Jurkat, Clone E6-1 (cell line): ENCODE data around the gene ZNF423.

Experiments used
- DNase-seq: peaks from one replicate; pipeline ENCODE4 v3.0.0-alpha.2; 2011; ENCODE audit warnings: low read depth, low spot score
- H3K4me3 ChIP-seq: 2 replicates; pipeline ENCODE4 v1.5.1; 2011; ENCODE audit warnings: mild to moderate bottlenecking, low read length, control low read depth, moderate library complexity

The ZNF423 gene

GRCh38 chr16:49640581-49640980 is 215.3 kb downstream of the ZNF423 start:
- no peak for DNase-seq
- H3K4me3 ChIP-seq: no peak overlapping the region

DNA sequence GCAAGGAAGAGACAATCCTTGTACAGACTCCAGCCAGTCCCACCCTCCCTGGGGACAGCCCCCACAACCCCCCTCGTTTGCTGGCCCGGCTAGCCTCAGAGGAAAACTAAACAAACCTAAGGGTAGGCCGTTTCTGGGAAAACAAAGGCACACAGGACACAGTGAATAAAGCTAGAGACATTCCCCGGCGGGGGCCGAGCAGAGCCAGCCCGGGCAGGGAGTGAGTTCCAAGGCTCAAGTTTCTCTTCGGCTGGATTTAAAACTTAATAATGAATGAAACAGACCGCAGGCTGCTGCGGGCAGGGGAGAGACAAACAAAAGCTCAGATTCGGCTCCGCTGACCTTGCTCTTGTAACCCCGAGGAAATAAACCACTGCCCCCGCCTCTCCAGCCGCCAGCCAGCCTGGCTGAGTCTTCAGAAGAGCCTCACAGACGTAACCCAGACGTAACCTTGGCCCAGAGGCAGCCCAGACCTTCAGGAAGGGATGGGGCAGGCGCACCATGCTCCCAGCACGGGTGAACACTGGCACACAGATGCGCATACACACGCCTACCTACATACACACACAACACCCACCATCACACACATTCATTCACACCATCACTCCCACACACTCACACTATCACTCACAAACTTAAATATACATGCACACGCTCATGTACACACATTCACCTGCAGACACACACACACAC is 216.0 kb downstream of the ZNF423 start:
- H3K4me3 ChIP-seq: no peak overlapping the region
- DNase-seq: no peak

DNA sequence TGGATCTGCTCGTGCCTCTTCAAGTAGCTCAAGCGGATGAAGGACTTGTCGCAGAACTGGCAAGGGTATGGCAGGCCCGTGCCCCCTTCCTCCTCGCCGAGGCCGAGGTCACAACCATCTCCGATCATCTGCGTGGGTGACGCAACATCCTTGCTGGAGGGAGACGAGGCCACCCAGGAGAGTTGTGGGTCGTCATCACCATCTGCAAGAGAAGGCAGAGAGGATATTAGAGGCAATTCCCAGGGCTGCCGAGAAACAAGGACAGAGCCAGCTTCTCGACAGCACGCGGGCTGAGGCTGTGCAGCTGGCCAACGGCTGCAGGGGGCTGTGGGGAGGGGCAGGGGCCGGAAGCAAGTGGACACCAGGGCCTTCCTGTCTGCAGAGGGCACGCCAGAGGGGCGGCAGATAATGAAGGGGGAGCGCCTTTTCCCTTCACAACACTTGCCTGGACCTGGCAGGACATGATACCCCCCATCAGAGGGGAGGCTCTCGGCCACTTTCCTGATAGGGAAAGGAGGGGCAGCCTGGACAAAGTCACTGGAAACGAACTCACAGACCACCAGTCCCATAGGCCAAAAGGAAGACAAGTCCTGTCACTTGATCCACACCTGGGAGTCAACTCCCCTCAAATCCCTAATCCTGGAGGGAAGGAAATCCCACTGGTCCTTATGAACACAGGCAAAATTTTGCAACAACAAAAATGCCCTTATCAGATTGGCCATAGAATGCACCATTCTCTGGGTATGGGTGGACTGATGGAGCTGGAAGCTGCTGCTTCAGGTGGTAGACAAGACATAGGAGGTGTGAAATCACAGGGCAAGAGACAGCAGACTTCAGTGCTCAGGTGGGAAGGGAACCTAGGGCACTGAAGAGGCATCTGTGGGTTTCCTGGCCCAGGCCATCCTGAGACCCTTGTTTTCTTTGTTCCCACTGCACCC is 217.0 kb downstream of the ZNF423 start:
- H3K4me3 ChIP-seq: no peak overlapping the region
- DNase-seq: no peak

GRCh38 chr16:49637933-49638672 is 217.8 kb downstream of the ZNF423 start:
- H3K4me3 ChIP-seq: no peak overlapping the region

GRCh38 chr16:49637511-49637910 is 218.4 kb downstream of the ZNF423 start:
- no peak for DNase-seq
- H3K4me3 ChIP-seq: no peak overlapping the region

More at GRCh38 chr16:49637933-49638672, 217.8 kb downstream of the ZNF423 start:
- no peak for DNase-seq

DNA sequence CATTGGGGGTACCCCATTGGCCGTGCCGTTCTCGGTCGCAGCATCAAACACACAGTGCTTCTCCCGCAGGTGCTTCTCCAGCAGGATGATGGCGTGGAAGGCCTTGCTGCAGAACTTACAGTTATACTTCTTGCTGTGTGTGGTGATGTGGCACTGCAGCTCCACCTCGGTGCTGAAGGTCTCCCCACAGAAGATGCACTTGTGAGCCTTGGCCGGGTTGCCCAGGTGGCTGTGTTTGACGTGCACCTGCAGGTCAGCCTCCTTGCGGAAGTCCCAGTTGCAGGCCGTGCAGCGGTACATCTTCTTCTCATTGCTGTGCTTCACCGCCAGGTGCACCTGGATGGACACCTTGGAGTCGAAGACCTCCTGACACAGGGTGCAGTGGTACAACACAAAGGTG is 219.3 kb downstream of the ZNF423 start:
- no peak for DNase-seq
- no peak overlapping the region for H3K4me3 ChIP-seq

DNA sequence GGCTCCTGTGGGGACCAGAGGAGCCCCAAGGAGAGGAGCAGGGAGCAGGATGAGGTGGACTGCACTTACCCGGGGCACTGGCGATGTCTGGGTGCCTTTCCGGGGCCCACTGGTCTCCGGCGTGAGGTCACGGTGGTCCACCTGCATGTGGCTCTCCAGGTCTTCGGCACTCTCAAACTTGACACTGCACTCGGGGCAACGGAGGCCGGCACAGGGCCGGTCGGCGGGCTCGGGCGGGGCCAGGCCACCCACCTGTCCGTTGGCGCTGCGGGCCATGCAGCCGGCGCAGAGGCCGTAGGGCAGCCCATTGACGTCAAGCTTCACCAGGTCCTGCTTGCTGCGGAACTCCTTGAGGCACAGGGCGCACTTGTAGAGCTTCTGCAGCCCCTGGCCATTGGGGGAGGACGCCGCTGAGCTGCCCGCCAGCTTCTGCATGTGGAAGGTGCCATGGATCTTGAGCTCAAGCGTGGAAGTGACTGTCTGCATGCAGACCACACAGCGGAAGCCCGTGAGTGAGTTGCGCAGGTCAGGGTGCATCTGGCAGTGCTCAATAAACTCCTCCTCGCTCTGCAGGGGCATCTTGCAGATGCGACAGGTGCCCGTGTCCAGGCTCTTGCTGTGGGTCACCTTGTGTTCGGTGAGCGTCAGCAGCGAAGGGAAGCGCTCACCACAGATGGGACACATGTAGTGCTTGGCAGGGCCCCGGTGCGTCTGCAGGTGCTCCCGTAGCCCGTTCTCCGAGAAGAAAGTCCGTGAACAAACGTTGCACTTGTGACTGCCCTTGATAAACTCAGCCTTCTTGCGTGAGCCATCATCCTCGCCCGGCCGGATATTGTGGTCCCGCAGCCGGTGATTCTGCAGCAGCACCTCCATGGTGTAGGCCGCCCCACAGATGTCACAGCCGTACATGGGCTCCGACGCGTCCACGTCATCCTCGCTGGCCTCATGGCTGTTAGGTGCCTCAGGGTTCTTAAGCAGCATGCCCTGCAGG is 220.0 kb downstream of the ZNF423 start:
- DNase-seq: no peak
- no peak overlapping the region for H3K4me3 ChIP-seq

GRCh38 chr16:49635009-49635350 is 220.9 kb downstream of the ZNF423 start:
- DNase-seq: peak; percentile 75
- no peak overlapping the region for H3K4me3 ChIP-seq

DNA sequence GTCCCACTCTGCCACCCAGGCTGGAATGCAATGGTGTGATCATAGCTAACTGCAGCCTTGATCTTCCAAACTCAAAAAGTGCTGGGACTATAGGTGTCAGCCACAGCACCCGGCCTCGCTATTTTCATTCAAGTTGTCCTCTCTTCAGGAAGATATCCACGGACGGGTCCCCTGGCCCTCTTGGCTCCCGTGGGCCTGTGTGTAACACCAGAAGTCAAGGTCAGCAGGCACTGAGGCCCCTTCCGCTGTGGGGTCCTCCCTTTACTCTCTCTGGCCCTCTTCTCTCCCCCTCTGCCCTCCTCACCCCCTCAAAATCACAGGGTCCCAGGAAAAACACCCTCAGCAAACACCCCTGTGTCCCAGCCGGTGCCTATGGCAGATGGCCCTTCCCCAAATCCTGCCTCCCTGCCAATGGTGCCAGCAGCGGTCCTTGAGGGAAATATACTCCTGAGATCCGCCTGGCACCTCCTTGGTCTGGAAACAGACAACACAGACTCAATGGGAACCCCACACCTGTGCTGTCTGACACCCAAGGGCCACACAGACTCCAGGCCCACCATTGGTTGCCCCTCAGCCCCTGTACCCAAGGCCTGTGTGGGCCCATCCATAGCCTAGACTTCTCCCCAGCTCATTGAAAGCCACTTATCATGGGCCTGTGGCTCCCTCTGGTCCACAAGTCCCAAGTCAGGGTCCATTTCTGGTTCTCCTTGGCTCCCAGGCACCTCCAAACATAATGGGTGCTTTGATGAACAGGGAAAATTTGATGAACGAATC is 221.5 kb downstream of the ZNF423 start:
- DNase-seq: no peak
- H3K4me3 ChIP-seq: no peak overlapping the region

DNA sequence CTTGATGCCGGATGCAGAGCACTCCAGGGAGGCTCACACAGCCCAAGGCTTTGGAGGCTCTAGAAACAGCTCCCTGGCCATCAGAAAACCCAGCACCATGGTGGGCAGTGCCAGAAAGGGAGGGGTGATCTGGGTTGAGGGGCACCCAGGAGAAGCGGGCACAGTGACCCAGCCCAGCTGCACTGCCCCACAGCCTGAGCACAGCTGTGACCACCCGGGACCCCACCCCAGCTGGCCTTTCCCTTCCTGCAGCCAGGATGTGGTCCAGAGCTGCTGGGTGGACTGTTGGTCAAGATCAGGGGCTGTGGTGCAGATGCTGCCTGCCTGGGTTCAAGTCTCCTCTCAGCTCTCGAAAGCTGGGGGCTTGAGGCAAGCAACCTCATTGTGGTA is 223.1 kb downstream of the ZNF423 start:
- no peak for DNase-seq
- no peak overlapping the region for H3K4me3 ChIP-seq

- H3K4me3 ChIP-seq: no peak overlapping the region
- DNase-seq: no peak
Observed at GRCh38 chr16:49632086-49632794, 223.7 kb downstream of the ZNF423 start.

GRCh38 chr16:49631187-49632041 is 224.5 kb downstream of the ZNF423 start:
- no peak for DNase-seq
- no peak overlapping the region for H3K4me3 ChIP-seq

DNA sequence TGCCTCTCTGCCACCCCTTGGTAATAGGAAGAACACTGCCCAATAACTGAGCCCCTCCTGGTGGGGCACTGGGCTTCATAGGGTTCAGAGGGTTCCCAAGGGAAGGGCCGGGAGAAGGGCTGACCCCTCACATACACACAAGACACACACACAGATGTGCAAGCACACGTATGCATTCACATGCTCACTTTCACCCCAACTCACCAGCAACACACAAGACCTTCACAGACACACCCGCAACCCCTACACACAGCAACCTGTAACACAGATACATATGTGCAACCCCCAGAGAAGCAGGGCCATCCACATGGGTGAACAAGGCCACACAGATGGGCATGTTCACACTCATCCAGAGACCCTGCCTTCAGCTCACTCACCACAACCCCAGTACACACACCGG is 225.1 kb downstream of the ZNF423 start:
- no peak for DNase-seq

GRCh38 chr16:49629851-49630250 is 226.1 kb downstream of the ZNF423 start:
- DNase-seq: no peak
- no peak overlapping the region for H3K4me3 ChIP-seq

More for the DNA sequence above, 225.1 kb downstream of the ZNF423 start:
- no peak overlapping the region for H3K4me3 ChIP-seq

DNA sequence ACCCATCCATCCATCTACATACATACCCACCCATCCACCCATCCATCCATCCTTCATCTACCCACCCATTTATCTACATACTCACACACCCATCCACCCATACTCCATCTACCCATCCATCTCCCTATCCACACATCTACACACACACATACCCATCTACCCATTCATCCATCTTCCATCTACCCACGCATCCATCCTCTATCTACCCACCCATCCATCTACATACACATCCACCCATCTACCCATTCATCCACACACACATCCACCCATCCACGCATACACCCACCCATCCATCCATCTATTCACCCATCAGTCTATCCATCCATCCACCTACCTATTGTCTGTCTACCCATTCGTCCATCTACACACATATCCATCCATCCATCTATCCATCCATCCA is 227.8 kb downstream of the ZNF423 start:
- H3K4me3 ChIP-seq: no peak overlapping the region
- DNase-seq: no peak

- DNase-seq: no peak
- no peak overlapping the region for H3K4me3 ChIP-seq
Observed at GRCh38 chr16:49625311-49626065, 230.4 kb downstream of the ZNF423 start.
